ENCODE measurements around the gene ACE.

DNA sequence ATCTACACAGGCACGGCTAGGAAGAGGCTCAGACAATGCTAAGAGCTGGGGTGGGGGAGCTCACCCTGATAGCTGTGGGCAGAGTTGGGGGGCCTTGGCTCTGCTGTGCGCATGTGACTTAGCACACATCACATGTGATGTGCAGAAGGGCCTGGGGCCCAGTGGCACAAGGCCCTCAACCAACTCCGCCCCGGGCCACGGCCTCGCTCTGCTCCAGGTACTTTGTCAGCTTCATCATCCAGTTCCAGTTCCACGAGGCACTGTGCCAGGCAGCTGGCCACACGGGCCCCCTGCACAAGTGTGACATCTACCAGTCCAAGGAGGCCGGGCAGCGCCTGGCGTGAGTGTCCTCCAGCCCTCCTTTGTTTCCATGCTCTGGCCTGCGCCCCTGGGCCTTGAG lies 19.3 kb downstream of the ACE start:
- TF ChIP-seq POLR2AphosphoS5 (IDR thresholded peaks at IDR 0.05; ENCODE audit: low read depth, low read length) (no peak), POLR2A (IDR thresholded peaks at IDR 0.05; ENCODE audit: low read depth, low read length) (no peak), TAF1 (IDR thresholded peaks at IDR 0.05; ENCODE audit: borderline replicate concordance, low read depth, low read length) (no peak)
